ENCODE results near the gene PDE4C.
"Not testable (repeated sequence)": the region's sequence is repeated elsewhere in the genome, so short reads cannot be mapped to it uniquely, and the experiment has no call there.

PDE4C gene

DNA sequence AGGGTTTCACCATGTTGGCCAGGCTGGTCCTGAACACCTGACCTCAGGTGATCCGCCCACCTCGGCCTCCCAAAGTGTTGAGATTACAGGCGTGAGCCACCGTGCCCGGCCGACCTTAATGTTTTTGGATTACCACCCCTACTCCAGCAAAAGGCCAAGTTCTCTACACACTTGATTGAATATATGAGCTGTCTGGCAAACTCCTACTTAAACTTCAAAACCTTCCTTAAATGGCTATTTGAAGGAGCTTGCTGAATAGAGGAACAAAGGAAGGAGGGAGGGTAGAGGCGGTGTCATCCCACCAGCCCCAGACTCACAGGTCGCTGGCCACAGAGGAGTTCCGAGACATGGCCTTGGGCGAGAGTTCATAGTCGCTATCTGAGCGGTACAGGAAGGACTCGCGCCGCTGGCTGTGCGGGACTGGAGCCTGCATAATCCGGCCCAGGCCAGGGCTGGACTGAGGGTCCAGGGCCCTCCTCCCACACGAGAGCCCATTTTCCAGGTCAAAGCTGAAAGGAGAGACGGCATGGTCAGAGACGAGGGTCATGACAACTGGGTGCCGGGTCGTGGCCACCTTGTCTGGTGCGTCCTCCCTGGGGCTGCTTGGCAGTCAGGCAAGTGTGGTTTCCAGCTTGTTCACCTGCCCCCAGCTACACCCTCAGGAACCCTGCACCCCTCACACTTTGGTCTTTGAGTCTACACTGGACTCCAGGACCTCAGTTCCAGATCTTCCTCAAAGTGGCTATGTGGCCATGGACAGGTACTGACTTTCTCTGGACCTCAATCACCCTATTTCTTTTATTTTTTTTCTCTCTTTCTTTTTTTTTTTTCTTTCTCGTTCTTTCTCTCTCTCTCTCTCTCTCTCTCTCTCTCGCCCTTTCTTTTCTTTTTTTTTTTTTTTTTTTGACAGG, 4.2 kb downstream of the PDE4C start:
- DNase-seq: no peak

DNA sequence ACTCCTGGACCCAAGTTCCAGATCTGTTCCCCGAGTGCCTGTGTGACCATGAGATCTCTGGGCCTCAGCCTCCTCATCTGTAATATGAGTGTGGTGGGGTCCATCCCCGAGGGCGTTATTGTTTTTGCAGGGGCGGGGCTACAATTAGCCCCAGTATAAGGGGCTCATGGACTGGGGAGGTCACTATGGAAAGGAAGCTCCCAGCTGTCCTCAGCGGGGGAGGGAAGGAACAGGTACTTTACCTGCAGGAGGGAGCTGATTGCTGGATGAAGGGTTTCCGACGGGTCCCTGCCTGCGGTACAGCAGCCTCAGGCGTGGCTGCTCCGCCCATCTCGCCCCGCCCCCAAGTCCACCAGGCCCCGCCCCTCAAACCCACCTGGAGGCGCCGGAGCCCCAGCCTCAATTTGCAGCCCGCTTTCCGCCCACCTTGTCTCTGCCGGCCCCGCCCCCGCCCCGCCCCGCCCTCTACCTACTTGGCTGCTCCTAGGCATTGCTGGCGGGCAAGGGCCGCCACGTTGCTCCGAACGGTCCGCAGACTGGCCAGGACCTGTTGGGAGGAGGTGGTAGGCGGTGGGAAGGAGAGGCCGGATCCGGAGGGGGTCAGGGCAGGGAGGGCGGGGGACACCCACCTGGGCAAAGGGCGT, 5.5 kb downstream of the PDE4C start:
- DNase-seq: no peak

DNA sequence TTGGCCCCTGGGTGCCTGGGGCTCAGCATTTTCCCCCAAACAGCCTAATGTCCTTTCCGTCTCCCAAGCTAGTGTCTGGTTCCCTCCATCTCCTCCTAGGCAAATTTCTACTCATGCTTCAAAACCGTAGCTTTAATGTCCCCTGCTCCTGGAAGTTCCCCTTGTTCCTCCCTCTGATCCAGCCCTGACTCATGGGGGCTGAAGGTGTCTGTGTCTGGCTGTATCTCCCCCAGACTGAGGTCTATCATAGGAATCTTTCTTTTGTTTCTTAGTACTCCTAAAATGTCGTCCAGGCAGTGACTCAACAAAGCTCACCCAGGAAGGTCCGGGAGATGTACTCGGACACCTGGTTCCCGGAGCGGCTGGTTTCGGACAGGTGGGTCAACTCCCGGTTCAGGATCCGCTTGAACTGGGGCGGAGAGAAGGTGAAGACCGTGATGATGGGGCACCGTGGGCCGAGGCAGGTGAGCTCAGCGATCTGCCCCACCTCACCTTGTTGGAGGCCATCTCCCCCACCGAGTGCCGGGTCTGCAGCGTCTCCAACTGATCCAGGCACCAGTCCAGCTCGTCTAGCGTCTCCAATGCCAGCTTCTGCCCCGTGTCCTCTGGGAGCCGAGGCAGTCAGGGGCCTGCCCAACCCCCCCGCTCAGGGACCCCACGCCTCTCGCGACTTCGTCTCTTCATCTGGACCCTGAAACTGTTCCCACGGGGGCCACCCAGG, 6.2 kb downstream of the PDE4C start:
- no peak for DNase-seq

DNA sequence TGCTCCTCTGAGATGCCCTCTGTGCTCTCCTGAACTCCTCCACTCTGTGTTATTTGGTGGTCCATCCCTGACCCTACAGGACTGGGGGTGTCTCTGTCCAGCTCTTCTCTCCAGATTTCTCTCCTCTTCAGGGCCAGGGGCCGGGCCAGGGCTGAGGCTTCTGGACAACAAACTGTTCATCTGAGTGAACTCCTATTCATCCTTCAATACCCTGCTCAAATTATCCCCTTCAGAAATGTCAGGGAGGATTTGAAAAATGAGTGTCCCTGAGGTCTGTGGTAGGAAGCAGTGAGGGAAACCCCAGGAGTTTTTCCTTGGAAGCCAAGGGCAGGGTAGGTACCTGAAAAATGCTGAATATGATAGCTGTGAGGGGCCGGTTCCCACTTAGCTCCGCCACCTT, 7.6 kb downstream of the PDE4C start:
- no peak for DNase-seq

DNA sequence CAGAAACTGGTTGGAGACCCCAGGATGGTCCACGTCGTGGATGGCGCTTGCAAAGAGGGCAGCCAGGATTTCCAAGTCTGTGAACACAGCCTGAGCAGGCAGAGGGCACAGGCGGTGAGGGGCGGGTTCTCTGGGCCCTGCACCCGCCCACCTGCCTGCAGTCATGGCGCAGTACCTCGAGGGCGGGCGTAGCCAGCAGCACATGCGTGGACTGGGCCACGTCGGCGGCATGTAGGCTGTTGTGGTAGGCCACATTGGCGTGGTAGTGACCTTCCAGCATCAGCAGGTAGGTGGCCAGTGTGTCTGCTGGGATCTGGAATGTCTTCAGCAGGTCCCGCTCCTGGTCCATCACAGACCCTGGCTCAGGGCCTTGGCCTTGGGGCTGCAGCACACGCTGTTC, 8.1 kb downstream of the PDE4C start:
- DNase-seq: no peak

DNA sequence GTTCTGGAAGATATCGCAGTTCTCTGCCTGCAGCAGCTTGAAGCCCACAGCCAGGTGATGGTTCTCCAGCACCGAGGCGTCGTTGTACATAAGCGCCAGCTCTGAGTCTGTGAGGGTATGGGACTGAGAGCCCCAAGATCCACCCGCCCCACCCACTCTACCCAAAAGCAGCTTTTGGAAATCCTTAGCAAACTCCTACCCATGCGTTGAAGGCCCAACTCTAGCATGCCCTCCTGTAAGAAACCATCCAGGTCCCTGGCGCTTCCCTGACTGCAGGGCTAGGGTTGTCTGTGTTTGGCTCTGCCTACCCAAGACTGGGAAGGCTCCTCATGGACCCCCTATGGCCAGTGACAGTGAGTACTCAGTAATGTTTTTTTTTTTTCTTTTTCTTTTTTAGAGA, 9.4 kb downstream of the PDE4C start:
- no peak for DNase-seq

DNA sequence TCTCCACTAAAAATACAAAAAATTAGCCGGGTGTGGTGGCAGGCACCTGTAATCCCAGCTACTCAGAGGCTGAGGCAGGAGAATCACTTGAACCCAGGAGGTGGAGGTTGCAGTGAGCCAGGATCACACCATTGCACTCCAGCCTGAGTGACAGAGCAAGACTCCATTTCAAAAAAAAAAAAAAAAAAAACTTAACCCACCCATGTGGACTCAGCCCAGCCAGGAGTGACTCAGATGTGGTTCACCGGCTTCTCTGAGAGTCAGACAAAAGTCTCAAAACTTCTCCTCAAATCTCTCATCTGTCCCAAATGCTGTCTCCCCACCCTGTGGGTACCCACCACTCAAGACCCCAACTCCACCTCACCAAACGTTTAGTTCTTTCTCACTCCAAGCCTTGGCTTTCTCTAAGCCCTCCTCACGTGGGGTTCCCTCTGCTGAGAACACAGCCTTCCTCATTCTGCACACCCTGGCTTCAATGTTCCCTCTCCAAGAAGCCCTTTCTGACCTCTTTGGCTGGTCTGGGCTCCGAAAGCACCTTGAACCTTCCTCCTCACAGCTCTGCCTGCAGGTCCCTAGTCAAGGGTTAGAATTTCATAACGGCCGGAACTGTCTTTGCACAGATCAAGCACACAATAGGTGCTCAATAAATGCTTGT, 11.3 kb downstream of the PDE4C start:
- DNase-seq: no peak

DNA sequence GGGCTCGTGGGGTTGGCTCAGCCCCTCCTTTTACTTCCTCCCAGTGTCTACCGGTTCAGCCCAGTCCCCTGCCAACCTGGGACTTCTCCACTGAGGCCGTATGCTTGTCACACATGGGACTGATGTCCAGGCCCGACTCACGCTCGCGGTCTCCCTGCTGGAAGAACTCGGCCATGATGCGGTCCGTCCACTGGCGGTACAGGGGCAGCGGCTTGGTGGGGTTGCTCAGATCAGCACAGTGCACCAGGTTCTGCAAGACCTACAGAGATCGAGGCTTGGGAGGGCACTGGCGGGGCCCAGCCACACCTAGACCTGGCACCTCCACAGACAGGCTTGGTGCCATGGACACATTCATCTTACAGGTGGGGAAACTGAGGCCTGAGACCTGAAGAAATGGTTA, 14.6 kb downstream of the PDE4C start:
- DNase-seq: no peak

DNA sequence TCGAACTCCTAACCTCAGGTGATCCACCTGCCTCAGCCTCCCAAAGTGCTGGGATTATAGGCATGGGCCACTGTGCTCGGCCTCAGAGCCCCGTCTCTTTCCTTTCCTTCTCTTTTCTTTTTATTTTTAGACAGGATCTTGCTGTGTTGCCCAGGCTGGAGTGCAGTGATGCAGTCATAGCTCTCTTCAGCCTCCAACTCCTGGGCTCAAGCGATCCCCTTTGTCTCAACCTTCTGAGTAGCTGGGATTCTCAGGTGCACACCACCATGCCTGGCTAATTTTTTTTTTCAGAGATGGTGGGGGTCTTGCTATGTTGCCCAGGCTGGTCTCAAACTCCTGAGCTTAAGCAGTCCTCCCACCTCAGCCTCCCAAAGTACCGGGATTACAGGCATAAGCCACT, 16.3 kb downstream of the PDE4C start:
- DNase-seq: not testable (repeated sequence)

DNA sequence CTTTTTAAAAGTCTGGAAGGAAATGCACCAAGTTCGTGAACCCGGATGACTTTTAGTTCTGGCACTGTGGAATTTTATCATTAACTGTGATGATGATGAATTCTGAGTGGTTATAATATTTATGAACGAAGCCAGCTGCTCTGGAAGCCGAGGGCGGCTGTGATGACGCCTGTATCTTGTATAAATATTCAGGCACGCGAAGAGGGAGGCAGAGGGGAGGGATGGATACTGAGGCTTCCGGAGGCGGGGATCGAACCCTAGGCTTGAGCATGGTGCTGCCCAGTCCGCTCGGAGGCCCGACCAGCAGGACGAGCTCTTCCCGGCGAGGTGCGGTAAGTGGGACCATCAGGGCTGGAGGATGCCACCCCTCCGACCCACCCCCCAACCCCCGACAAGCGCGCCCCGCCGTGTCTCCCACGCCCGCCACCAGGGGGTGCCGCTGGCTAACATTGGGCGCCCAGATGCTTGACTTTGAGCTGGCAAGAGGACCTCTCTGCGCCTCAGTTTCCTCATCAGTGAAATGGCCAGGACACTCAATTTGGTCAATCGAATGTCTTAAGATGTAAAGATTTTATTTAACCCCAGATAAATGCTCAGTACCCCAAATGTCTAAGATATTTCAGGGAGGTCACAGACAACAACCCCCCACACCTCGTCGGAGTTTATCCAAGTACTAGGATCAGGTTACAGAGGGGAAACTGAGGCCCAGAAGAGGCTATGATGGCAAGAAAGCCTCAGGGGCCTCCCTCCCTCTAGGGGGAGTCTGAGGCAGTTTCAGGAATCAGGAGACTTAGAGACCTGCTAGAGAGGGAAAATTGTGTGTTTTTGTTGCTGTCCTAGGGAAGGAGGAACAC, 17.9 kb downstream of the PDE4C start:
- DNase-seq: peak in 3 of 4 experiments; percentile 19 to 36 (median 22)

DNA sequence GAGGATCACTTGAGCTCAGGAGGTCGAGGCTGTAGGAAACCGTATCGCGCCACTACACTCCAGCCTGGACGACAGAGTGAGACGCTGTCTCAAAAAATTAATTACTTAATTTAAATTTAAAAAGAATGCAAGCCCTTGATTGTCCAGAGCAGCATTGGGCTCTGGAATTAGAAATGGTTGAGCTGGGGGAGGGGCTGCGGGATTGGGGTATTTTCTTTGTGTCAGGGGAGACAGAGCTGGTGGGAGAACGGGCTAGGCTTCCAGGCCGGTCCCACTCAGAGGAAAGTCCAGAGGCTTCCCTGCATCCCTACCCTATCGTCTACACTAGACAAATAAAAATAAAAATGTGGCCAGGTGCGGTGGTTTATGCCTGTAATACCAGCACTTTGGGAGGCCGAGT, 20.2 kb downstream of the PDE4C start:
- no peak for DNase-seq

DNA sequence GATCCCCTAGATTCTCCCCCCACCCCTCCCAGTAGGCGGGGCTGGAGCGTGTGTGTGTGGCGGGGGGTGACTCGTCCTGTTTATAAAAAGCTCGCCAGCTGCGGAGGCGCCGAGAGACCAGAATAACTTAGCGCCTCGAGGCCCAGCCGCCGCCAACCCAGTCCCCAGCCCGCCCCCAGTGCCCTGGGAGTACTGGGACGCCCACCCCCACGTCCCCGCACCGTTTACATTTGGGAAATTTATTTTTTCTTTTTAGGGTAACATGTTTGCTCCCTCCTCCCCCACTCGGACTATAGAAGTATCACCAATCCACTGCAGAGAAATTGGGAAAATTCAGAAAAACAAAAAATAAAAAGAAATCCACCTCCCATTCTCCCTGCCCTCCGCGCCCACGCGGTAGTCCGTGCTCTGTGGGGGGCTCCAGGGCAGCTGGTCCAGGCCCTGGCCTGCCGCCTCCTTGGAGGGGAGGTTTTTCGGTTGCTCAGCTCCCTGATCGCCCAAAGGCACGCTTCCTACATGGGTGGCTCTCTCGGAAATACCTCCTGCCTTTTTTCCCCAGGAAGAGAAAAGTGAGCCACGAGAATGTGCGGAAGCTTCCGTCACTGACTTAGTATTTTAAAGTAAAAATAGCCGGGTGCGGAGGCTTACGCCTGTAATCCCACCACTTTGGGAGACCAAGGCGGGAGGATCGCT, 20.9 kb downstream of the PDE4C start:
- DNase-seq: peak in 3 of 4 experiments; percentile 32 to 43 (median 42)

DNA sequence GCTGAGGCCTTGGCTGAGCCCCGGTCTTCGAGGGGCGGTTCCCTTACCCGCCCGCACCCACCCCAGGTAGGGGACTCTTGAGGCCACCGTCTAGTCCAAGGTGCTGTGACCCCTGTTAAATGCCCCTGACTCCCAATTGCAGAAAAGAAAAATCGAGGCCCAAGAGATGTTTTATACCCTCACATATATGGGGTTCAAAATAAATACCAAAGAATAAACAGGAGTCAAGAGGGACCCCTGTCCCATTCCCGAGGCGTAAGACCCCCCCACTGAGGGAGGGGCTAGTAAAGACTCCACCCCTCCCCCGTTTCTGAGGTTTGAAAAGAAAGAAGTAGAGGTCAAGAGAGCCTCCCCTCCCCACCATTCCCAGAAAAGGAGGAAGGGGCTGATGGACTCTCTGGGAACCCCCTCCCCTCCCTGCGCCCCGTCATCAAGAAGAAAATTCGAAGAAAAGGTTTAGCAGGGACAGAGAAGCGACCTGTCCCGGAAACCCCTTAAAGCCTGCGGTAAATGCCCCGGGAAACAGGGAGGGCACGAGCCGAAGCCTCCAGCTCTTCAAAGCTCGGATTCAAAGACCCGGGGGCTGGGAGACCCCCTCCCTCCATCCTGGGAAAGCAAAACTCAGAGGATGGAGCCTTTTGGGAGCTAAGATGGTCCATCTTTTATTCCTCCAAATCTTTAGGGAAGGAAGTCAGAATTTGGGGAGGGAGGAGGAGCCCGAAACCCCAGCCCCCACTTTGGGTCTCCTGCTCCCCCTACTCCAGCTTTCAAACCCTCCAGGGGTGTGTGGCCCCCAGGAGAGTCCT, 21.6 kb downstream of the PDE4C start:
- DNase-seq: peak in 1 of 4 experiments; percentile 42

DNA sequence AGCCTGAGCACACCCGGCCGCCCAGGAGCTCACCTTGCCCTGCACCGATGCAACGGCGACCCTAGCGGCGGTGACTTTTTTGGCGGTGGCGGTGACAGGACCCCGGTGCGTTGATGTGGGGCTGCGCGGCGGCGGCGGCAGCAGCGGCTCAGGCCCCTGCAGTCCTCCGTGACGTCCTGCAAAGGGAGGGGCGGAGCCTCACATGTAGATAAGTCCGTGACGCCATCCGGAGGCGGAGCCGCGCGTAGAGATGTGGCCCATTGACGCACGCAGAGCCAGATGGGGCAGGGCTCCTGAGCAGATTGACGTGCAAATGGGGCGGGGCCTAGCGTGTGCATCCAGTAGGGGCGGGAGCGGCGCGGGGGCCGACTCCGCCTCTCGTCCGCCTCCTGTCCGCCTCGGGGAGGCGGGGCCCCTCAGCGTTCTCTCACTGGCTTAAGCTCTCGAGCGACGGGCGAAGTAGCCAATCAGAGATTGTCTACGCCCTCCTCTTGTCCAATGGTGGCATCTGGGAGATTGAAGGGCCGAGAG, 22.3 kb downstream of the PDE4C start, which contains the start of gene RAB3A:
TSS of gene RAB3A (minus strand) at position 180 of the 531 bp plus-strand sequence. CDS start 1,302 bp downstream, outside the sequence.
- DNase-seq: peak; percentile 97 to 99 (median 98)

DNA sequence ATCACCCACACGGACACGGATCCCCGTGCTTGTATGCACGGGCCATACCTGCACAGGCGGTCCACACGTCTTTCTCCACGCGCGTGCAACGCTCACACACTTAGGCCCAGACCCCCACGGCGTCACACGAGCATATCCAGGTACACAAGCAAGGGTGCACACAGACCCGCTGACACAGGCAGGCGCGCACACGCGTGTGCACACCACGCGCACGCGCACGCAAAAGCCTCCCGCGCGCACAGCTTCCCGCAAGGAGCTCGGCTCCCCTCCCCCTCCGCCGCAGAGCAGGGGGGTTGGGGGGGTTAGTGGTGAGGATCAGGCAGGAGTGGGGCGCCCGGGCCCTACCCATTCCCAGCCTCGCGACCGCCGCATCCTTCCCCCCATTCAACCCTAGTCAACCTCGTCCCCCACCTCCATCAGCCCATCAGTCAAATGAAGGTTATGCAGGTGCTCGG, 22.8 kb downstream of the PDE4C start:
- DNase-seq: peak in 2 of 4 experiments; percentile 39 to 51

DNA sequence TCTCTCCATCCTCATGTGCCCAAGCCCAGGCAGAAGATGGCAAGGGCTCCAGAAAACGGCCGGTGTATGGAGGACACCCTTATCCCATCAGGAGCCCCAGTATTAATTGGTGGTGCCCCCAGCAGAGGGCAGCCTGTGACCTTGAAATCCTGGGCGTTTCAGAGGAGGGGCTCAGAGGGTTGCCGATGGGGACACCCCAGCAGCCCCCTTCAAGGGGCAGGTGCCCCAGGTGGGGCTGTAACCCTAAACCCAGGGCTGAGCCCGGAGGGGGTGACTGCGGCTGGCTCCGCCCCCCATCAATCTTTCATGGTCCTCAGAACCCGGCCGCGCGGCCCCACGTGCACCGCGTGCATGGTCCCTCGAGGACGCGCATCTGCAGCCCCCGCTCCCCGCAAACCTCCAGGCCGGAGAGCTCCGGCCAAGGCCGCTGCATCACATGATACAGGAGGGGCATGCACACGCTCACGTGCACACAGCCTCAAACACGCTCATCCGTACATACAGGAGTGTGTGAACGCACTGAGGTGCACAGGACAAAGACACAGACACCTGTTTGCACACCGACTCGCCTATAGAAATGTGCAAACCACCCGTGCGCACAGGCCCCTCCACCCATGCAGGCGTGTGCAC, 23.3 kb downstream of the PDE4C start:
- DNase-seq: no peak

DNA sequence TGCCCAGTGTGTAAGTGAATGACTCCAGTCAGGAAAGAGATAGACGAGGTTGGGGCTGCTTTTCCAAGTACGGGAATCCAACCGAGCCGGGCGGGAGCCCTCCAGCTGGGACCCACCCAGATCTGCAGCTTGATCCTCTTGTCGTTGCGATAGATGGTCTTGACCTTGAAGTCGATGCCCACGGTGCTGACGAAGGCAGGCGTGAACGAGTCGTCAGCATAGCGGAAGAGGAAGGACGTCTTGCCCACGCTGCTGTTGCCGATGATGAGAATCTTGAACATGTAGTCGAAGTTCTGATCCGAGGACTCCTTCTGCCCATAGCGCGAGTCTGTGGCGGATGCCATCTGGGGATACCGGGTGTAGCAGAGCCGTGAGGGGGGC, 23.9 kb downstream of the PDE4C start:
- no peak for DNase-seq

DNA sequence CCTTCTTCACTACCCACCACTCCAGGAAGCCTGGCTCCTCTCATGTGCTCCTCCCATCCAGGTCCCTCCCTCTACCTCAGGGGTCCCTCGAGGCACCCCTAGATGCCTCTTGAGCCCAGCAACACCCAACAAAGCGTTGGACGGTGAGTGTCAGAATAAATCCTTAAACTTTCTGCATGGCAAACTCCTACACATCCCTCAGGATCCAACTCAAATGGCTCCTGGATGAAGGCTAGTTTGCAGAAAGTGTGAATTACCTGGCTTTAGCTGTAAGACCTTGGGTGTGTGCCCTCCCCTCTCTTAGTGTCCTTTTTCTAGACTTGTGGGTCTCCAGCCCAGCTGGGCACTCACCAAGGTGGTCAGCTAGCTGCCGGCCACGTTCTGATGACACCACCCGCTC, 27.9 kb downstream of the PDE4C start:
- no peak for DNase-seq

DNA sequence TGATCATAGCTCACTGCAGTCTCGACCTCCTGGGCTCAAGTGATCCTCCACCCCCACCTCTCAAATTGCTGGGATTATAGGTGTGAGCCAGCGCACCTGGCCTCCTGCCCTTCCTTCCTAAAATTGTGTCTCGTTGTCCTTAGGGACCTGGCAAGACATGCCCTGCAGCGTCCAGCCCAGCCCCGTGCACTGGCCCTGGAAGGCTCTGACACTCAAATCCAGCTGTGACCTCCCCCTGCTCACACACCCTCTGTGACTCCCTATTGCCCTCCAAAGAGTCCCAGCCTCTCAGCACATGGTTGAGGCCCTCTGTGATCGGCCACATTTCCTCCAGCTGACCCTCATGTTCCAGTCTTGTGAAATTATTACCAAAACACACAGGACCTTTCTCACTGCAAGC, 28.3 kb downstream of the PDE4C start:
- DNase-seq: no peak

DNA sequence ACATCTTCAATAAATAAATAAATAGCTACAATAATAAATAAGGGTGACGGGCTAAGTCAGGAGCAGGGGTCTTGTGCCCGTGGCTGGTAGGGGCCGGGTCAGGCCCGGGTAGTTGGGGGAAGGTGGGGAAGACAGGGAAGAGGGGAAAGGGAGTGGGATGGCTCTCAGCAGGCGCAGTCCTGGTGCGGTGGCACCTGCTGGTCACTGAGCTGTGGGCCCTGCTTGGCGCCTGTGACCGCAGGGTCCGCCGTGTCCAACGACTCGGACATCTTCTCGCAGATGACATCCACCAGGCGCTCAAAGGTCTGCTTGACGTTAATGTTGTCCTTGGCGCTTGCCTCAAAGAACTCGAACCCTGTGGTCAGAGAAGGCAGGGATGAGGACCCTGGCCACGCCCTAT, 28.9 kb downstream of the PDE4C start:
- no peak for DNase-seq
